Psoas muscle (tissue), 8 donors: ENCODE measurements around the gene HOXA1. TPM values are rescaled to one million over a fixed set of nuclear protein-coding genes. Genes with fewer than 3 reads are reported as not detected.

Experiments
- ATAC-seq, 4 donors: fragments of 200-7000 bp; cut with Tn5 transposase; one replicate each; pipeline ENCODE4 v1.9.1; 2020; ENCODE audit warnings: moderate library complexity in 3 of 4, mild to moderate bottlenecking in 2 of 4
- DNase-seq, 2 donors: peaks; one replicate each; pipeline ENCODE4 v3.0.0-alpha.2; 2020
- H3K27ac ChIP-seq: fragments of 200-600 bp; one replicate; pipeline ENCODE4 v1.8.0; 2022
- H3K27me3 ChIP-seq, 3 donors: fragments of 200-600 bp in 1 of 3; one replicate each; pipeline versions ENCODE4 v1.6.1 to v1.8.0; 2013 to 2022; ENCODE audit warnings: low read length in 2 of 3, mild to moderate bottlenecking in 2 of 3, moderate library complexity in 1 of 3; ENCODE audit not compliant: insufficient read depth in 3 of 3
- H3K36me3 ChIP-seq, 2 donors: fragments of 200-600 bp in 1 of 2; one replicate each; pipeline versions ENCODE4 v1.6.1 to v1.8.0; 2013 to 2022; ENCODE audit warnings: low read depth in 1 of 2, mild to moderate bottlenecking in 1 of 2, moderate library complexity in 1 of 2; ENCODE audit not compliant: insufficient read depth in 1 of 2
- H3K4me1 ChIP-seq: fragments of 200-600 bp; one replicate; pipeline ENCODE4 v1.8.0; 2022
- H3K4me3 ChIP-seq: fragments of 200-600 bp; one replicate; pipeline ENCODE4 v1.8.0; 2022; ENCODE audit warnings: mild to moderate bottlenecking
- H3K9me3 ChIP-seq: fragments of 200-600 bp; one replicate; pipeline ENCODE4 v1.8.0; 2022
- WGBS, 3 donors: extraction: QIAGEN DNeasy Blood & Tissue Kit; methylation state at CpG; one replicate each; pipeline versions ENCODE4 v1.1.6 to v1.1.7; 2013; 5-methylcytosine and 5-hydroxymethylcytosine counted together
- intact Hi-C, 2 donors: fragments of 100-400 bp; cut with DNase I; formaldehyde crosslinking; loops; one replicate each; pipeline versions ENCODE4 v1.11.0 to v1.14.2; 2022
- polyA plus RNA-seq, 3 donors: library from polyadenylated mRNA; stranded (reverse); fragments of 200-250 nt; gene quantifications; one replicate each; pipeline ENCODE4 v1.2.3, GENCODE V29; 2013
- total RNA-seq, 4 donors: library from RNA; stranded (reverse); fragmentation: NEBNext Ultra II Directional in 2 of 4; extraction: Animal tissue kit (Norgen Biotek cat#: 25700) in 2 of 4; gene quantifications; one replicate each; pipeline versions ENCODE4 v1.2.1 to v1.2.4, GENCODE V29; 2021 to 2023
- TF ChIP-seq, protein P1 (sequence below): fragments of 200-600 bp; IDR thresholded peaks from one replicate; pipeline ENCODE4 v1.8.0; 2022; ENCODE audit warnings: antibody characterized with exemption
- donor health status: healthy with polysubstance abuse.
- donor health status: DM: no; HTN: no; CAD: no; lungs with moderate emphysema.
- donor health status: Bipolar disorder and iron deficiency.
- donor health status: healthy.
- donor health status: DM: yes; HTN: yes; CAD: no.
- donor health status: DM: no; HTN: no; CAD: no.
- donor health status: DM: no; HTN: no; CAD: no.
- donor health status: DM: yes; HTN: yes; CAD: no.

The HOXA1 gene
- total and polyA plus RNA-seq, 7 donors, result 0.03 to 0.22 (median 0.21) TPM; not detected in 2

DNA sequence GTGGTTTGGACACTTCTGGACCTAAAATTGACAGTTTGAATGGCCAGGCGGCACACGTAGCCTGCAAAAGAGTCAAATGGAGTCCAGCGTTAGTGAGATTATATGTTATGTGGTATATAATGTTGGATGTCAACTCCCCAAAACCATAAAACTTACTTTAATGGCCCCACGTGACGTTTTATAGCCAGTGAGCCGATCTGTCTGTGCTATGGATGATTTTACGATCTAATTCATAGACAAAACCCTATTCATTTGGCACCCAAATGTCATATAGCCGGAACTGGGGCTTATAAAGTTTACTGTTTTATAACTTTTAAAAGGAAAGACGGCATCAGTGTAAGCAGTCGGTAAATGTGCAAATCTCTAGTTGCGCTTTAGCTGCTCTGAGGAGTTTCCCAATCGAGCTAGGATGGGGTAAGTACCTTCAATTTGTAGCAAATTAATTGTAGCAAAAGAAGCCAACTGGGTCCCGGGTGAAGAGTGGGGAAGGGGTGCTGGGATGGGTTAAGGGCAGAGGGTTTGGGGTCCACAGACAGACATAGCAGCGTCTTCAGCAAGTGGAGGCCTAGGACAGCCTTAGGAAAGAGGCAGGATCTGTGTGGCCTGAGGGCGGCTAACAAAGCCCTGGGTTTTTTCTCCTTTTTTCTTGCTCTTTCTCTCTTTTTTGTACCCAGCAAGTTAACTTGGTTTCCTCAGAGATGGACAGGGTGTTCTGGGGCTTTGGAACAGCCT, 44.5 kb upstream of the HOXA1 start:
- WGBS, 3 donors, result 86 to 88% (median 87%) methylated on average over 15 of the region's 15 CpGs
- ATAC-seq, result no peak
- TF ChIP-seq, protein P1, sequence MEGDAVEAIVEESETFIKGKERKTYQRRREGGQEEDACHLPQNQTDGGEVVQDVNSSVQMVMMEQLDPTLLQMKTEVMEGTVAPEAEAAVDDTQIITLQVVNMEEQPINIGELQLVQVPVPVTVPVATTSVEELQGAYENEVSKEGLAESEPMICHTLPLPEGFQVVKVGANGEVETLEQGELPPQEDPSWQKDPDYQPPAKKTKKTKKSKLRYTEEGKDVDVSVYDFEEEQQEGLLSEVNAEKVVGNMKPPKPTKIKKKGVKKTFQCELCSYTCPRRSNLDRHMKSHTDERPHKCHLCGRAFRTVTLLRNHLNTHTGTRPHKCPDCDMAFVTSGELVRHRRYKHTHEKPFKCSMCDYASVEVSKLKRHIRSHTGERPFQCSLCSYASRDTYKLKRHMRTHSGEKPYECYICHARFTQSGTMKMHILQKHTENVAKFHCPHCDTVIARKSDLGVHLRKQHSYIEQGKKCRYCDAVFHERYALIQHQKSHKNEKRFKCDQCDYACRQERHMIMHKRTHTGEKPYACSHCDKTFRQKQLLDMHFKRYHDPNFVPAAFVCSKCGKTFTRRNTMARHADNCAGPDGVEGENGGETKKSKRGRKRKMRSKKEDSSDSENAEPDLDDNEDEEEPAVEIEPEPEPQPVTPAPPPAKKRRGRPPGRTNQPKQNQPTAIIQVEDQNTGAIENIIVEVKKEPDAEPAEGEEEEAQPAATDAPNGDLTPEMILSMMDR, result no peak

DNA sequence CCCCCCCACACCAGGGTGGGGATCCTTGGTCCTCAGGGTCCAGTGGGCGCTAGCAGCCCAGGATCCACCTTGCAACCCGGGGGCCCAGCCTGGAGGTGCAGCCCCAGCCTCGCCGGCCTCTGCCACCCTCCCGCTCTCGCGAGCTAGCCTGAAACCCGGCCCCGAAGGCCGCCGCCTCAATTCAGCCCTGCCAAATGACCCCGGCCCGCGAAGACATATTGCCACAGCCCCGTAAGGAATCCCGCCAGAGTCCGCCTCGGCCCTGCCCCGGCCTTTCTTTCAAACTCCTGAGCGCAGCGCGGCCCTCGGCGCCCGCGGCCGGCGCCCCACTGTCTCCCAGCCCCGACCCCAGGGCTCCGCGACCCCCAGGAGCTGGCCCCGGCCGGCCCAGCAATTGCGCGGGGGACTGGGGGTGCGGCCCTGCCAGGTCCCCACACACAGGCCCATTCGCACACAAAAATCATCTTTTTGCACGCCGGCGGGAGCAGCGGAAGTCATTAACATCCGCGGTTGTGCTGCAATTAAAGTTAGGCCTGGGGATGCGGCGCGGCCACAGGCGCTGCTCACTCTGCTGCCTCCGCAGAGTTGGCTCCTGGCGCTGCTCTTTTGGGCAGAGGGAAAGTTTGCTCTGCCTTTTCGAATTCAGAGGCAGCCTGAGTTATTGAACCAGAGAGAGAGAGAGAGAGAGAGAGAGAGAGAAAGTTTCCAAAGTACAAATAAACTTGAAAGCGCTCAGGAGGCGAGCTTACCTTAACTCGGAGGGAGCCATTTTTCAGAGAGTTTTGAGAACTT, 43.7 kb upstream of the HOXA1 start:
- intact Hi-C loops, result loop anchor here in 1 of 2 donors (5.0 to 10.0 kb wide), 2 partner anchors 282 to 745 kb away; no protein-coding TSS in a partner anchor
- H3K27me3 ChIP-seq, result no peaks in the 10 kb centered on the region
- peak in 1 of 2 donors; percentile 53 for DNase-seq
- peaks cover 24% of the 10 kb centered on the region for H3K4me1 ChIP-seq
- 79 to 80% (median 80%) methylated on average over 45 to 53 of the region's 53 CpGs for WGBS, 3 donors
- H3K27ac ChIP-seq, result peak overlapping the region; percentile 64
- no peaks in the 10 kb centered on the region for H3K9me3 ChIP-seq
- ATAC-seq, result no peak
- H3K4me3 ChIP-seq, result peak overlapping the region; percentile 13
- peaks cover 0 to 23% of the 10 kb centered on the region in 2 donors for H3K36me3 ChIP-seq
- TF ChIP-seq, protein P1, result no peak

More for the DNA sequence above, 44.5 kb upstream of the HOXA1 start:
- Histone ChIP-seq H3K27me3 (no peaks in the 10 kb centered on the region), H3K4me1 (peaks cover 18% of the 10 kb centered on the region), H3K4me3 (no peak overlapping the region), H3K9me3 (no peaks in the 10 kb centered on the region), H3K27ac (peak overlapping the region; percentile 19), H3K36me3 (peaks cover 0 to 30% of the 10 kb centered on the region in 2 donors)
- no peak for DNase-seq
- intact Hi-C loops, result loop anchor here in 1 of 2 donors (5.0 to 10.0 kb wide), 2 partner anchors 283 to 745 kb away; no protein-coding TSS in a partner anchor

DNA sequence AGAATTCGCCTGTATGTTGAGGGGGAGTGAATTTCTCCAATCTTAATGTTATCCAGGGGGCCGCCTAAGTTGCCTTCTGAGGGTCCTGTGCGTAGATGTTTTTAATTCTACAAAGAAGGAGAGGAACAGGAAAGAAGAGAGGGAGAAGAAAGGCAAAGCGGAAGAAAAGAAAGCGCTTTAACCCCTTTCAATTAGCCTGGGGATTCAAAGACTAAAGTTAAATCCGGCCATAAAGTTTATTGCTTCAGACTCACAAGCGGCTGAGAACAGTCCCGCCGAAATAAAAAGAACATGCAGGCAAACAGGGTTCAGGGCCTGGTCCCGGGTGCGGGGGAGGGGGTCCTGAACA, 43.2 kb upstream of the HOXA1 start:
- WGBS, 3 donors, result 81 to 82% (median 82%) methylated on average over 11 of the region's 11 CpGs
- DNase-seq, result no peak
- Histone ChIP-seq H3K9me3 (no peaks in the 10 kb centered on the region), H3K27ac (peak overlapping the region; percentile 64), H3K27me3 (no peaks in the 10 kb centered on the region), H3K4me3 (peak overlapping the region; percentile 13), H3K36me3 (peaks cover 0 to 17% of the 10 kb centered on the region in 2 donors), H3K4me1 (peaks cover 29% of the 10 kb centered on the region)
- intact Hi-C loops, result no loop called here
- TF ChIP-seq, protein P1, result no peak
- ATAC-seq, result no peak

DNA sequence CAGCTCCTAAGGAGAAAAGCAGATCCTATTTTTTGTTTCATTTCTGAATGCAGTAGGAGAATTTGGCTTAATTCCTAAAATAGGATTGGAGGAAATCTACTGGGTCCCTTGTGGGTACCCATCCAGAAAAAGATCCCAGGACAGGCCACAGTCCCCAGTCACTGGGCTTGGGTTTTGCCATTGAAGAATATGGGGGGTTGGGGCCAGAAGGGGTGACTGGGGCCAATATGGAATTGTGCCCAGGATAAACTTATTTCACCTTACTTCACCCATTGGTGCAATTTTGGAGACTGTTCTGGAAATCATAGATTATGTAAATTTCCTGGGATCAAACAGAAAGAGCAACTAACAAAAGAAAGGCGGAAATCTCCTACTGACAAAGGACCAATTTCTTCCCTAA, 42.7 kb upstream of the HOXA1 start:
- peak overlapping the region; percentile 64 for H3K27ac ChIP-seq
- intact Hi-C loops, result no loop called here
- ATAC-seq, result no peak
- peaks cover 0 to 13% of the 10 kb centered on the region in 2 donors for H3K36me3 ChIP-seq
- WGBS, 3 donors, result 80 to 93% (median 82%) methylated on average over 1 of the region's 1 CpG
- no peaks in the 10 kb centered on the region for H3K27me3 ChIP-seq
- no peak overlapping the region for H3K4me3 ChIP-seq
- DNase-seq, result no peak
- TF ChIP-seq, protein P1, result no peak
- H3K4me1 ChIP-seq, result peaks cover 34% of the 10 kb centered on the region
- no peaks in the 10 kb centered on the region for H3K9me3 ChIP-seq
